Islet precursor cell (in vitro differentiated cells): ENCODE results near the gene CDKL4.
"Not testable (repeated sequence)": the region's sequence is repeated elsewhere in the genome, so short reads cannot be mapped to it uniquely, and the experiment has no call there.

Source experiments
- DNase-seq: peaks from one replicate; pipeline ENCODE4 v3.0.0-alpha.2; 2018

CDKL4 gene

DNA sequence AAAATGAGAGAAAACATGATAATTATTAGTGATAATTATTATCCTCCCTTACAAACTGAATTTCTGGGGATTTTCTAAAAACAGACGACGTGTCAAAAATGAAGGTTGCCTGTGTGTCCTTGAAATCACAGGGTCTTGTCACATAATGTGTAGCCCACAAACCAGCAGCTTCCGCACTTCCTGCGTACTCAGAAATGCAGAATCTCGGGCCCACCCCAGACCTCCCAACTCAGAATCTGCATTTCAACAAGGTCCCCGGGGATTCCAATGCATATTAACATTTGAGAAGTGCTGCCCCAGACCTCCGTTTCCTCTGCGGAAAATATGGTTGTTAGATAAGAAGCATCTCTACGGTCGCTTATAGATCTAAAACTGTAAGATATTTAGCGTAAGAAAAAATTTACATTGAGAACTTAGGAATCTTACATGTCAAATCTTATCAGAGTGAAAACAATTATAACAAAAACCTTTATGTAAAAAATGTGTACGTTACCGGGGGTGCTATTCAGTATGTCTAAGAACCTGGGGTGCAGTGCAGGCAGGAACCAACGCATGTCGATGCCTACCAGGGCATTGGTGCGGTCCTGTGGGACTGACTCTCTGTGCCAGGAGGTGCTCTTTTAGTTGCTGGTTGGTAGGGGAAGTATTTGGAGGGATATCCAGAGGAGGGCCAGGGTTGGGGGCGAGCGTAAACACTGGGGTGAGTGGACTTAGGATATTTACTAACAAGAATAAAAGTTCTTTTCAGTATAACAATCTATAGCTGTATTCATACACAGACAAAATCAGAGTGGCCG lies 15.2 kb downstream of the CDKL4 start:
- DNase-seq, result no peak

- peak; percentile 83 for DNase-seq
Measured at GRCh38 chr2:39227628-39228412, 15.9 kb downstream of the CDKL4 start.

- DNase-seq, result no peak
Measured at GRCh38 chr2:39225567-39225966, 18.2 kb downstream of the CDKL4 start.

- no peak for DNase-seq
Measured at GRCh38 chr2:39223909-39224308, 19.9 kb downstream of the CDKL4 start.

DNA sequence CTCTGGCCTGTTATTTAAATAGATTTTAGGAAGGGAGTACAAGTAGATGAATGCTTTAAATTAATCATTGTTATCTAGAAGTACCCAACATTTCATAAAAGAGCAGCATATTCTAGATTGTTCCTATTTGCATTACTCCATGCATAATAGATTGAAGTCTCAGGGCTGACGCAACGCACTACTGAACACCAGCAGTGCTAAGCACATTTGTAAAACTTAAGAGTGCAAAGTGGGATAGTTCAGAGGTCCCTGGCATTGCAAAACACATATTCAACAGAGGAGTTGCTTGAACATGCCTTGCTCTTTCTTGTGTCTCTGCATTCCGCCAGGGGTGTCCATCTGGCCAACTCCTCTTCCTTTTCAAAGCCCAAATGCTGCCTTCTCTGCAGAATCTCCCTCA lies 22.3 kb downstream of the CDKL4 start:
- no peak for DNase-seq

DNA sequence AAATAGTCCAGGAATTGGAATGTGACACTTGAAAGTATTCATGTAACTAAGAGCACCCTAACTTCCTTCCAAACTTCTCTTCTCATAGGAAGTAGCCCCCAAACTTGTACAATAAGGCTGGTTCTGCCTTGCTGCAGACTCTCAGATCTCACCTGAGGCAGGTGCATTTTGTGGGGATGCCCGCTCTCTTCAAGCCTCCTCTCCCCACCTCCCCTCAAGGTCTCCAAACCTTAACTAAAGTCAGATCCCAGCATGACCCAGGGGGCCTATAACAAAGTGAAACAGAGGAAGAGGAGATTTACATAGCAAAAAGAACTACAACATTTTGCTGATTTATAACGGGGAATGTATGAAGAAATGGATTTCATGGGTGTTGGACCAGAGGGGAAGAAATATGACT lies 23.6 kb downstream of the CDKL4 start:
- DNase-seq, result no peak

DNA sequence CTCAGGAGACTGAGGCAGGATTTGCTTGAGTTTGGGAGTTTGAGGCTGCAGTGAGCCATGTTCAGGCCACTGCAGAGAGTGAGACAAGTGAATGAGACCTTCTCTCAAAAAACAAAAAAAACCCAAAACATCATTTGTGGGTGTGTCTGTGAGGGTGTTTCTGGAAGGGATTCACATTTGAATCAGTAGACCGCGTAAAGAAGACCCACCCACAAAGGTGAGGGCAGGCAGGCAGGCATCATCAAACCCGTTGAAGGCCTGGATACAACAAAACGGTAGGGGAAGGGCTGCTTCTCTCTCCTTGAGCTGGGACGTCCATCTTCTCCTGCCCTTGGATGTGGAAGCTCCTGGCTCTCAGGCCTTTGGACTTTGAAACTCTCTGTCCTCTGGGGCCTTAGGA lies 25.4 kb downstream of the CDKL4 start:
- DNase-seq, result no peak

DNA sequence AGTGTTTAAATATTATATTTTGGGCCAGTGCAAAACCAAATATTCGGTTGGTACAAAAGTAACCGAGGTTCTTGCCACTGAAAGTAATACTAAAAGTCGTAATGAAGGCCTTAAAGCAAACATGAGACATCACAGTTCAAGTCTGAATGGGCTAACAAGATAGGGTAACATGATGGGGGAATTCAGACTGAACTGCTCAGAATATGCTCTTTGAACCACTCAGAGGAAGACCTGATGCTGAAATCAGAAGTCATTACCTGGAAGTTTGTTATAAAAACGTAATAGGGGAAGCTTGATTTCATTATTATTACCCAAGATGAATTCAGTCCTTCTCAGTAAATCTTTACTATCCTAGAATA lies 26.6 kb downstream of the CDKL4 start:
- DNase-seq, result no peak

- no peak for DNase-seq
Measured at GRCh38 chr2:39216346-39217191, 27.2 kb downstream of the CDKL4 start.

GRCh38 chr2:39215545-39215944 lies 28.2 kb downstream of the CDKL4 start:
- DNase-seq, result no peak

- DNase-seq, result no peak
Measured at GRCh38 chr2:39213015-39213414, 30.8 kb downstream of the CDKL4 start.

- no peak for DNase-seq
Measured at GRCh38 chr2:39210846-39211245, 32.9 kb downstream of the CDKL4 start.

DNA sequence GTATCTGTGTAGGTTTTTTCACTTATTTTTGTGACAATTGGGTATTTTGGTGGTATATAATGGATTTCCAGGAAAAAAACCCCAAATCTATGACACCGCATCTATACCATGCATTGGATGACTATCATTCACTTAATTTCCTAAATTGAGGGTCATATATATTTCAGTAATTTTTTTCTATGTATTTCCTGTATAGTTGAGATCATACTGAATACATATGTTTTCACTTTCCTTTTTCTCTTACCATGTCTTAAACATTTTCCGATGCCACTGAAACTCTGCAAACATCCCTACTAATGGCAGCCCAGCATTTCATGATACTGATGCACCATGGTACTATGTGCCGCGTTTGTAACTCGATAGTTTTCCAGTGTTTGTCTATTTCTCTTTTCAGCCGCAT lies 40.4 kb downstream of the CDKL4 start:
- no peak for DNase-seq

GRCh38 chr2:39202639-39203369 lies 41.0 kb downstream of the CDKL4 start:
- no peak for DNase-seq

- DNase-seq, result not testable (repeated sequence)
Measured at GRCh38 chr2:39197003-39197402, 46.8 kb downstream of the CDKL4 start.

DNA sequence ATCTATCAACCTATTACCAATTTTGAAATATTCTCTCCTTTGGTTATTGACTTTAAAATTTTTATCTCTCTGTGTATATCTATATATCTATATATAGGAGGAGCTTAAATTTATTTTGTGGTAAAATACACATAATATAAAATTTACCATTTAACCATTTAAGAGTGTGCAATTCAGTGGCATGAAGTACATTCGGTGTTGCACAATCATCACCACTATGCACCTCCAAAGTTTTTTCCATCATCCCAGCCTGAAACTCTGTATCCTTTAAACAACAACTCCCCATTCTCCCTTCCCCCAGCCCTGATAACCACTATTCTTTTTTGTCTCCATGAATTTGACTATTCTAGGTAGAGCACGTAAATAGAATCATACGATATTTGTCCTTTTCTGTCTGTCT lies 49.1 kb downstream of the CDKL4 start:
- DNase-seq, result no peak

- no peak for DNase-seq
Measured at GRCh38 chr2:39188960-39189494, 54.7 kb downstream of the CDKL4 start.

DNA sequence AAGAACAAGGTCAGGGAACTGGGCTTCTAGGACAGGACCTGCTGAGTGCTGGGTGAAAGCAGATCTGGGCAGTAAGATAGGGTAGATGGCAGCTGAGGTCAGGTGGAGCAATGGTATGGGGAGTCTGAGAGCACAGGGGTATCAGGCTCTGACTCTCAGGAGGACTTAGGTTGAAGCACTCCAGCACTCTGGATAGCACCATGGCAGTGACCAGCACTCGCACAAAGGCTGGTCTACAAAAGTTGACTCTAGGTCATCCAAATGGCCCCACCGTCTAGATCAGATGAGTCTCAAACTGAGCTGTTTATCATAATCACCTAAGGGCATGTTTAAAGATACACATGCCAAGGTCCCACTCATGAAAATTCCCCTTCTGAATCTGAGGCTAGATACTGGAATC lies 60.1 kb downstream of the CDKL4 start:
- no peak for DNase-seq

GRCh38 chr2:39181297-39181696 lies 62.5 kb downstream of the CDKL4 start:
- DNase-seq, result no peak

- DNase-seq, result peak; percentile 95
Measured at GRCh38 chr2:39179974-39180960, 63.5 kb downstream of the CDKL4 start.

DNA sequence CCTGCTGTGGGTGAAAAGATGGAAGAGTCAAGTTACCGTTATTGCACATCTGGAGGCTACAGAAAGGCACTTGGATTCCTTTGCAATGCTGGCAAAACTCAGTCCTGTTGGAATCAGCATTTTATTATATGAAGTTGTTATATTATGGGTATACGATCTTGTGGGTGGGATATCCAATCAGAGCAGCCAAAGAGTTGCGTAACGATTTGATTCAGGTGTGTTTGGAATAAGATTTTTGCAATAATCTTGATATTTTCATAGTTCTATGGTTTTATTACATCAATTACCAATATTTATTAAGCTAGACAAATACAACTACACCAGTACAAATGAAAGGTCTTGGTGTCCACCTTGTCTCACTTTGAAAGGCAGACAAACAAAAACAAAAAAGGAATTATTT lies 65.0 kb downstream of the CDKL4 start:
- DNase-seq, result no peak
